Eye (tissue), 1 donor: ENCODE data around the gene RC3H1.
"Not testable (repeated sequence)": the region's sequence is repeated elsewhere in the genome, so short reads cannot be mapped to it uniquely, and the experiment has no call there.

Experiments
- DNase-seq: peaks from one replicate; pipeline ENCODE4 v3.0.0-alpha.2; 2015

RC3H1 gene

GRCh38 chr1:173946380-173946921, 75.7 kb downstream of the RC3H1 start:
- DNase-seq = no peak

- DNase-seq = no peak
These were observed 85.1 kb downstream of the RC3H1 start for GRCh38 chr1:173937062-173937461.

GRCh38 chr1:173934440-173934839, 87.7 kb downstream of the RC3H1 start:
- no peak for DNase-seq

GRCh38 chr1:173930541-173930940, 91.6 kb downstream of the RC3H1 start:
- not testable (repeated sequence) for DNase-seq

- DNase-seq = no peak
These were observed 96.6 kb downstream of the RC3H1 start for GRCh38 chr1:173925306-173926242.

GRCh38 chr1:173920861-173921260, 101.3 kb downstream of the RC3H1 start:
- no peak for DNase-seq

GRCh38 chr1:173917635-173918493, 104.3 kb downstream of the RC3H1 start:
- DNase-seq = no peak

GRCh38 chr1:173917149-173917548, 105.0 kb downstream of the RC3H1 start, which contains the start of gene SERPINC1:
Gene SERPINC1 (minus strand): TSS chr1:173917327. CDS start chr1:173917259, 68 bp downstream.
- no peak for DNase-seq

GRCh38 chr1:173916667-173917066, 105.5 kb downstream of the RC3H1 start:
- DNase-seq = no peak

GRCh38 chr1:173915596-173915995, 106.6 kb downstream of the RC3H1 start:
- DNase-seq = no peak

GRCh38 chr1:173914366-173914871, 107.7 kb downstream of the RC3H1 start:
- DNase-seq = no peak

- DNase-seq = no peak
These were observed 109.0 kb downstream of the RC3H1 start for GRCh38 chr1:173913111-173913510.

- DNase-seq = no peak
These were observed 118.2 kb downstream of the RC3H1 start for GRCh38 chr1:173903827-173904531.

- no peak for DNase-seq
These were observed 121.2 kb downstream of the RC3H1 start for GRCh38 chr1:173900992-173901391.

- DNase-seq = no peak
These were observed 121.7 kb downstream of the RC3H1 start for GRCh38 chr1:173900427-173900826.

GRCh38 chr1:173894189-173894588, 128.0 kb downstream of the RC3H1 start:
- no peak for DNase-seq

GRCh38 chr1:173893611-173894010, 128.5 kb downstream of the RC3H1 start:
- DNase-seq = no peak

- no peak for DNase-seq
These were observed 132.3 kb downstream of the RC3H1 start for GRCh38 chr1:173889885-173890284.

GRCh38 chr1:173888749-173889148, 133.4 kb downstream of the RC3H1 start:
- DNase-seq = no peak

- DNase-seq = no peak
These were observed 134.5 kb downstream of the RC3H1 start for GRCh38 chr1:173887627-173888026.

- DNase-seq = no peak
These were observed 135.2 kb downstream of the RC3H1 start for GRCh38 chr1:173886746-173887611.
